GM18909 (cell line): ENCODE data around the gene KAT7.
"Not testable (repeated sequence)": the region's sequence is repeated elsewhere in the genome, so short reads cannot be mapped to it uniquely, and the experiment has no call there.

Source experiments
- ATAC-seq: cut with Tn5 transposase; IDR thresholded peaks from one replicate; pipeline ENCODE4 v1.9.1; 2021; ENCODE audit warnings: mild to moderate bottlenecking; ENCODE audit not compliant: unreplicated experiment, poor library complexity

KAT7 gene

DNA sequence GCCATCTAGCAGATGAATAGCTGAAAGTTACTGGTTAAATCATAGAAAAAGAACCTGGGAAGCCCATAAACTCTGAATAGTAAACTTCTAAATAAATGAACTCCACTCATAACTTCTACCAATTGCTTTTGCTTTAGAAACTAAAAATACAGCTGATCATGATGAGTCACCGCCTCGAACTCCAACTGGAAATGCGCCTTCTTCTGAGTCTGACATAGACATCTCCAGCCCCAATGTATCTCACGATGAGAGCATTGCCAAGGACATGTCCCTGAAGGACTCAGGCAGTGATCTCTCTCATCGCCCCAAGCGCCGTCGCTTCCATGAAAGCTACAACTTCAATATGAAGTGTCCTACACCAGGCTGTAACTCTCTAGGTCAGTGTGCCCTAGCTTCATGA is 9.7 kb downstream of the KAT7 start:
- ATAC-seq = no peak

DNA sequence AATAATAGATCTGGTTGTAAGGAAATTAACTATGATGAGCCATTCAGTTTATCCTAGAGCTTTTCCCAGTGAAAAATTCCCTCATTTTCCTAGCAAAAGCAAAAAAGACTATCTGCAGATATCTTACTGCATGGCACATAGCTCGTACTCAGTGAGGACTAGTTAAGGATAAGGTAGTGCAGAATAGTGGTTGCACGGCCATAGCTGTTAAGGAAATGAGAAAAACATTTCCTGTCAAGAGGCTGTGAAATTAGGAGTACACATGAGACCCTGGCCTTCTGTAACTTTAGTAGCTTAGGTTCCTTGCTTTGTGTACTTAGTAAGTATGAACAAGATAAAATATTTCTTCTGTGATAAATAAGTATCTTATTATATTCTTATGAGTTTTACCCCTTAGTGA is 10.3 kb downstream of the KAT7 start:
- no peak for ATAC-seq

DNA sequence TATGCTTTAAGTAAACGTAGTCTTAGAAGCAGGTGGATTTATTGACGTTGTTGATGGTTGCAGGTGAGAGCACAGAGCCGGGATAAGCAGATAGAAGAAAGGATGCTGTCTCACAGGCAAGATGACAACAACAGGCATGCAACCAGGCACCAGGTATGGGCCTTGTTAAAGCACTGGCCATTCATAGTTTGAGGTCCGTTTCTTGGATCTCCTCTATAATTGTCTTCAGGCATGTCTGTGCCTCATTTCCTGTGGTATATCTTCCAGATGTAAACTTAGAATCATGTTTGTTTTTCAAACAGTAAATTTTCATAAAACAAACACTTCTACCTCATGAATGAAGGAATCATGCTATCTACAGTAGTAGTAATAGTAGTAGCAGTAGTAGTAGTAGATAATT is 20.6 kb downstream of the KAT7 start:
- ATAC-seq = no peak

GRCh38 chr17:49814781-49815529 is 26.5 kb downstream of the KAT7 start:
- no peak for ATAC-seq

DNA sequence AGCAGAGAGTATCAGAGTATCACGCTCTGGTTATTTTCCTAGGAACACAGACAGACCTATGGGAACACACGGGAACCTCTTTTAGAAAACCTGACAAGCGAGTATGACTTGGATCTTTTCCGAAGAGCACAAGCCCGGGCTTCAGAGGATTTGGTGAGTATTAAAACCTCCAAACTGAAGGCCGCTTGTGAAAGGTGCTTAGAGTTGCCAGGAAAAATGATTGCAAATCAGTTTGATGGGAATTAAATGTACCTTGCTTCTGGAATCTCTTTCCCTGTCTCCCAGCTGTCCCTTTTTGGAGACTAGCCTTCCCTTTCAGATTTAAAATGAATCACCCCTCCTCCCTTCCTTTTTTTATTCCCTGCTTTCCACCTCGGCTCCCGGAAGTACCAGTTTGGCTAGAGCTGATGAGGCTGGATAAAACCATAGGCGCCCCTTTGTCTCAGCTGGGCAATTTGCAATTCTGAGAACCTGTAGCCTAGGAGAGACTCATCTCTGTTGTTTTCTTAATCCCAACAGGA is 27.3 kb downstream of the KAT7 start:
- ATAC-seq = no peak

DNA sequence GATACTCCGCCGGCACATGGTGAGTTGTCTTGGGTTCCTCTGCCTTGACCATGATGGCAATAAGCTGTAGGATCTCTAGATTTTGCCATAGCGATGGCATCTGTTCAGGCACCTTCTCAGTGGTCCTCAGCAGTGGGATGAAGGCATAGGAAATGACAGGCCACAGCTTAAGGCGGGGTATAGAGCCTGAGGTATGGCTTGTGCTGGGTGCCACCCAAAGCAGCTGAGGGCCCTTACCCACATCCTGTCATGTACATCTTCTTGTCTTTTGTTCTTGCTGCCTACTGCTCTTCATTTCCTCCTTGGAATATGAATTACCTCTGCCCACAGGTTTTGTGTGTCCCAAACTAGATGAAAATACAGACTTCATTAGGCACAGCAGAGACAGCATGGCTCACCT is 29.5 kb downstream of the KAT7 start:
- no peak for ATAC-seq

DNA sequence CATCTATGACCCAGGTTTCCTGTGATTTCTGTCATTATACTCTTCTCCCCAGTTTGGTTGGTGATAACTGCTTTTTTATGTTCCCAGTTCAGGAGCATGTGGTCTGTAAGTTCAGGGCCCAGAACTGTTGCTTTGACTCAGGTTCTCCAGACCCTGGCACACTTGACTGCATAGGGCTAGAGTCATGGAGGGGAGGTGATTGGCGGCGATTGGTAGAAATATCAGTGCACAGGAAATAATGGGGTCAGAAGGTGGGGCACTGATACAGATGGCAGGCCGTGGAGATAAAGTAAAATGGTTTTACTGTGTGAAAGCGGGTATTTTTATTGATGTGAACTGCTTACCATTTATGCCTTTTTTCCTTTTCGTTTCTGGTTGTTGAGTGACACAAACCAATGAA is 30.7 kb downstream of the KAT7 start:
- no peak for ATAC-seq

DNA sequence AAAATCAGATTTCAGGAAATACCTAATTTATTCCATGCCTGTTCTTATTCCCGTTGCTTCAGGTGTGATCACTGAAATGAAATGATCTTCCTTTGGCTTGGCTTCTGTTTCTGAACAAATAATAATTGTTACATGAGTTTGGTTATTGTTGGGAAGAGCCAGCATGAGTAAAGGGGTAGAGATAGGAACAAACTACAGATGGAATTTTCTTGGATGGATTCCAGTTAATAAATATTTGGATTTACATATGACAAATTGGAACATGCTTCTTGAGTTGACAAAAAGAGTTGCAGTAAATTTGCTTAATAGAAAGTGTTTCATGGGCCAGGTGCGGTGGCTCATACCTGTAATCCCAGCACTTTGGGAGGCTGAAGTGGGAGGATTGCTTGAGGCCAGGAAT is 31.2 kb downstream of the KAT7 start:
- no peak for ATAC-seq

DNA sequence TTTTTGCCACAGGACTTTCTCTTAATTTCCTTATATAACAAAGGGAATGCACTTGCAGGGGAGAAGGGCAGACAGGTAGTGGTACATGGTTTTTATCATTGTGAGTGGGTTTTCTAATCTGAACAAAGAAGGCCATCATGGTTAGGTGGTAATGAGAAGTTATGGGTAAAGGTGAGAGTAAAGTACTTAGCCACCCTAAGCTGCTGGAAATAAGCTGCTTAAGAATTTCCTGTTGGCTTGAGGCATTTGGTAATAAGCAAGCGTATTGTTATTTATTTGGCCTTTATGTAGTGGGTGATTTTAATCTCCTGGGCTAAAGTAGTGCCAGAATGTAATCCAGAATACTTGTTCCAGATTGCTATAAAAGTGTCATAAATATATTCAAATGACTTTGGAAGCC is 32.3 kb downstream of the KAT7 start:
- ATAC-seq = no peak

GRCh38 chr17:49821466-49821865 is 33.0 kb downstream of the KAT7 start:
- no peak for ATAC-seq

DNA sequence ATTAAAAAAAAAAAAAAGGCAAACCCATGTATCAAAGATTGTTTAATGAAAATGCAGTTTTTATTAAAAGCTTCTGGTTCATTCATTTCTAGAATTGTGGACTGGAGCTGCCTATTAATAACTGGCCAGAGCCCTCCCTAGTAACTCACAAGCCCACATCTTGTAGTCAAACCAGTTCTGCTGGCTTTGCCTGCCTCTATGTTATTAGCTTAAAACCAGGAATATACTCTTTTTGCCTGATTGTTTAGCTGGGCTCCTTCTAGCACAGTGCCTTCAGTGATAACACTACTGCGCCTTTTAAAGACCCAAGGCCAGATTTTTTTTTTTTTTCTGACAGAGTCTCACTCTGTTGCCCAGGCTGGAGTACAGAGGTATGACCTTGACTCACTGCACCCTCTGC is 33.4 kb downstream of the KAT7 start:
- no peak for ATAC-seq

DNA sequence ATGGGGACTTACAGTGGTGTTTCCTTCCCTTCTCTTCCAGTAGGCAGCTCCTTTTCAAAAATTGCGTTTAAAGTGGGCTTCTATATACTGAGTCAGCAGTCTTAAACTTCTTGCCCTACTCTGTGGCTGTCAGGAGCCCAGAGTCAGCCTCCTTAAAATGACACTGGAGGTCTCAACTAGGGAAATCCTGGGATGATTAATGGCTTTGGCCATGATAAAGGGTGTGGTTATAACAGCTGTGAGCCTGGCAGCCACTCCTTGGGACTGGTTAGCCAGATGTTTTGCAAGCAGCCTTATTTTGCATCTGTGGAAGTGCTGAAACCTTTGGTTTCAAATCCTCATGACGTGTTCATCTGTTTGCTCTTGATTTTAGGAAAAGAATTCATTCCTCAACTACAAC is 34.3 kb downstream of the KAT7 start:
- no peak for ATAC-seq

DNA sequence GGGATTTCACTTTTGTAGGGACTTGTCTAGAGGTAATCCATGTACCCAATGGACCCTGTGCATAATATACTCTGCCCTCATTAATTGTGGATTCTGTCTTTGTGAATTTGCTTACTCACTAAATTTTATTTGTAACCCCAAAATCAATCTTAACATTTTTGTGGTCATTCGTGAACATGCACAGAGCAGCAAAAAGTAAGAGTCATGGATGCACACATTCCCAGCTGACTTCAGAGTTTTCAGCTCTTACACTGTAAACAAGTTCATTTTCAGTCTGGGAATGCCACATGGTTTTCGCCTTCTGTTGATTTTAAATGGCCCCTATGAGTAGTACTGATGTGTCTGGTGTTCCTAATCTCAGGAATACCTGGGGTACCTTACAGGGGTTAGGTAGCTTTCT is 35.1 kb downstream of the KAT7 start:
- no peak for ATAC-seq

DNA sequence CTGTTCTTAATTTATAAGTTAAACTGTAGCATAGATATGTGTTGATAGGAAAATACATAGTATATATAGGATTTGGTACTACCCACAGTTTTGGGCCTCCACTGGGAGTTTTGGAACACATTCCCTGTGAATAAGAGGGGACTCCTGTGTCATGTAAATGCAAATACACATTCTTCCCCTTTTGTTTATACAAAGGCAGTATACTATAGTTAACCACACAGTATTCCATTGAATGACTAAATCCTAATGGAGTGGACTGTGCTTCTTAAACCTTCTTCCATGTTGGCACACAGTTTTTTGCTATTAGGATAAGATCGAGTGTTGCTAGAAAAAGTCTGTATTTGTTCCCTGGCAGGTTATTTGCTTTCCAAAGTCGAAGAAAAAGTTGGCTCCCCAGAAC is 37.2 kb downstream of the KAT7 start:
- no peak for ATAC-seq

DNA sequence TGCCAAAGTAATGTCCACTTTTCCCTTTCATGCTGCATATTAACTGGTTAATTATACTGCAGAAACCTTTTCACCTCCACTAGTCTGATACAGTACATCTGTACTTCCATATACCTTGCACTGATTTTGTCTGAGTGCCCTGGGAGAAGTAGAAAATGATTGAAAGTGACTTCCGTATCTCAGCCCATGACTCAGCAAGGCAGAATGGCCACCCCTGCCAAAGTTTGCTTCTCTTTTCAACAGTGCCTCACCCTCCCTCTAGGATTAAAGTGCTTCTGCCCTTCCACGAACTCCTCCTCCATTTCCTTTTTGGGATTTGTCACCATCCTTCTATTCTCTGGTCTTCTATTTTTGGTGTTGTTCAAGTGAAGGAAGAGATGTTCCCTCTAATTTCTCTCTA is 39.8 kb downstream of the KAT7 start:
- ATAC-seq = not testable (repeated sequence)

GRCh38 chr17:49829026-49829425 is 40.5 kb downstream of the KAT7 start:
- no peak for ATAC-seq

DNA sequence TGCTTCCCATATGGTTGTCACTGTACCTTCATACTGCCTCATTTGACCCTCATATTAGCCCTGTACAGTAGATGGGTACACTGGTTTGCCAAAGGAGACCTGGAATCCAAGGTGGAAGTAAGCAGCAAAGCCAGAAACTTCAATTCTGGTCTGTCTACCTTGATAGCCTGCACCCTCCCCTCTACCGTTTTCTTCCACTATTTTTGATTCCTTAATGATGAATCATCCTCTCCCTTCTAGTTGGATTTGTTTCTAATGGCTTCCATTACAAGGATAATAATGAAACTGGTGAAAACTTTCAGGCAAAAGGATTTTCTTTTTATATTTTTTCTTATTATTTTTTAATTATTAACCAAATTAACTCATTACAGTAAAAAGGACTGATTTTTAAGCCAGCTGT is 42.1 kb downstream of the KAT7 start:
- no peak for ATAC-seq

DNA sequence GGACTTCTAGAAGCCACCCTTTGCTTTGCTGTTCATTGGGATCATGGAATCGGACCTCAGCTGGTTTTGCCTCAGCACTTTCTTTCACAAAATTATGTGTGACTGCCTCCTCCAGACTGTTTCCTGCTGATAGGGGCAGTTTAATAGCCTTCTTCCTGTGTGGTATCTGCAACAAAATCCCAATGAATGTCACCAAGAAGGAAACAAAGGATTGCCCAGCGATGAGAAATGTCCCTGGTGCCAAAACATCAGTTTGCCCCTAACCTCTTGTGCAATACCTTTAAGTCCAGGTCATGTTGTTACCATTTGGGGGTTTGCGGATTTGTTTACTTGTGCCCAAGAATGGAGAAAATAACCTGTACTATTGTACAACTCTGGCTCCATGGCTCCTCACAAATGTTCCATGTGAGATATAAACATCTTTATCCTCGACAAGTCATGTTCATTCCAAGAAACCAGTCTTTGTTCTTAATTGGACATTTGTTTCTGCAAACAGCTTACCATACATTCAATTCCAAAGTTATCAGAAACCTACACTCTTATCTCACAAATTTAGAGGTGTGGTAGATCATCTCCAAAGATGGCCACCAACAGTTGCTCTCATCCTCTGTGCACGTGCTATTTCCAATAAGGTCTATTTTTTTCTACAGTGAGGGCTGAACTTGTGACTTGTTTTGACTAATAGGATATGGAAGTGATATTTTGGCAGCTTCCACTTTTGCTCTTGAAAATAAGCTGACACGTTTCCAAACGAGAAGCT is 44.5 kb downstream of the KAT7 start:
- ATAC-seq = no peak

DNA sequence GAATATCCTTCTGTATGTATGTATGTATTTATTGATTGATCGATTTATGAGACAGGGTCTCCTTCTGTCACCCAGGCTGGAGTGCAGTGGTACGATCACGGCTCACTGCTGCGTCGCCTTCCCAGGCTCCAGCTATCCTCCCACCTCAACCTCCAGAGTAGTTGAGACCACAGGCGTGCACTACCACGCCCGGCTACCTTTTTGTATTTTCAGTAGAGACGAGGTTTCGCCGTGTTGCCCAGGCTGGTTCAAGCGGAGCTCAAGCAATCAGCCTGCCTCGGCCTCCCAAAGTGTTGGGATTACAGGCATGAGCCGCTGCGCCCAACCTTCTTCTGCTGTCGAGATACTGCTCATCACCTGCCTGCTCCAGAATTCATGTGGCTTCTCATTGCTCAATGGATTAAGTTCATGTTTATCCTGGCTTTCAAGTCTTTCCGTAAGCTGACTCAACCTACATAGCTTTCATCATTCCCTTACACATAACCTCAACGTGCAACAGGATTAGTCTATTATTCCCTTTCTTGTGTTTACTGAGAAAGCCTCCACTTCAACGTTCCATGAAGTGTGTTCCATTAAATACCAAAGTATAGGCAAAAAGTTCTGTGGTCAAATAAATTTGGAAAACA is 45.8 kb downstream of the KAT7 start:
- no peak for ATAC-seq

DNA sequence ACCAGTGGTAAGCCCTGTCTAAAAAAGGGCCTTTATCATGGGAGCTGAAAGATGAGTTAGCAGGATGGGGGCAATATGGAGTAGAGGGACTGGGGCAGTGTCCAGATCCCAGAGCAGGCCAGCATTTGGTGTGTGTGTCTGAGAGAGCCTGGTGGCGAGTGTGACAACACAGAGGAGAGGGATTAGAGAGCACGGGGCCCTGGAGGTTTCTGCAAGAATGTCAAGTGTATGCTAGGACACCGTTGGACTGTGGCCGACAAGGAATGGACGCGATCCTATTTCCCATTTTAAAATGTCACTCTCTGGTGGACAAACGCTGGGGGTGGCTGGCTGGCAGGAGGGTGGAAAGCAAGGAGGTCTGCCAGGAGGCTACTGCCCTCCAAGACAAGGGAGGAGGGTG is 47.0 kb downstream of the KAT7 start:
- ATAC-seq = no peak
